D341Med (cell line): ENCODE measurements around the gene RMDN2.
"Not testable (repeated sequence)": the region's sequence is repeated elsewhere in the genome, so short reads cannot be mapped to it uniquely, and the experiment has no call there.

Experiments
- DNase-seq: peaks from one replicate; pipeline ENCODE4 v3.0.0; 2012; ENCODE audit warnings: low spot score

Gene RMDN2

DNA sequence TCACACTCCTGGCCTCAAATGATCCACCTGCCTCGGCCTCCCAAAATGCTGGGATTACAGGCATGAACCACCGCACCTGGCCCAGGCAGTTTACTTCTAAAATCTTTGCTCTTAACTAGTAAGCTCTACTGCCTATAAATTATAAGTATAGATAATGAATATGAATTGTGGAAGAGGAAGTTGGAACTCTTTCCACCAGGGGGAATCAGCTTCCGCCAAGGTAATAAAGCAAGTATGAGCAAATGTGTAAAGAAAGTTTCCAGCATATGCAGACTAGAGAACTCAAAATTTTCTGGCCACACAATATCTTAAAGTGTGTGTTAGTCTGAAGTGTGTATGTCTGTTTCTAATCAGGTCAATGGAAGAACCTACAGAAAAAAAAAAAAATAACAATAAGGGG, 68.1 kb downstream of the RMDN2 start:
- no peak for DNase-seq

DNA sequence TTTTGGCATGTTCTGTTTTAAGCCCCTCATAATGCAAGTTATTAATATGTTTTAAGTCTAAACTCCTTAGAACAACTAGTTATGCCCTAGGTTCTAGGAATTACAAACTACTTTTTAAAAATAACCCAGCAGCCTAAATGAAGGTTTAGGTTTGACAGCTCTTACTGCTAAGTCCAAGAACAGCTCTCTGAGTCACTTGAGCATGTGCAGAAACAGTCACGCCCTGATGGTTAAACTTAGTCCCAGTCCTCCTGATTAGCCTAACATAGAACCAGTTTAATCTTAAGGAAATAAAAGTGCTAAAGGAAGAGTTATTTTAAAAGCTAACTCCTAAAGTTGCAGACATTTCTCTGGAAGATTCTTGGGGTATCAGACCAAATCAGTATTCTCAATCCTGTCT, 72.5 kb downstream of the RMDN2 start:
- DNase-seq = no peak

DNA sequence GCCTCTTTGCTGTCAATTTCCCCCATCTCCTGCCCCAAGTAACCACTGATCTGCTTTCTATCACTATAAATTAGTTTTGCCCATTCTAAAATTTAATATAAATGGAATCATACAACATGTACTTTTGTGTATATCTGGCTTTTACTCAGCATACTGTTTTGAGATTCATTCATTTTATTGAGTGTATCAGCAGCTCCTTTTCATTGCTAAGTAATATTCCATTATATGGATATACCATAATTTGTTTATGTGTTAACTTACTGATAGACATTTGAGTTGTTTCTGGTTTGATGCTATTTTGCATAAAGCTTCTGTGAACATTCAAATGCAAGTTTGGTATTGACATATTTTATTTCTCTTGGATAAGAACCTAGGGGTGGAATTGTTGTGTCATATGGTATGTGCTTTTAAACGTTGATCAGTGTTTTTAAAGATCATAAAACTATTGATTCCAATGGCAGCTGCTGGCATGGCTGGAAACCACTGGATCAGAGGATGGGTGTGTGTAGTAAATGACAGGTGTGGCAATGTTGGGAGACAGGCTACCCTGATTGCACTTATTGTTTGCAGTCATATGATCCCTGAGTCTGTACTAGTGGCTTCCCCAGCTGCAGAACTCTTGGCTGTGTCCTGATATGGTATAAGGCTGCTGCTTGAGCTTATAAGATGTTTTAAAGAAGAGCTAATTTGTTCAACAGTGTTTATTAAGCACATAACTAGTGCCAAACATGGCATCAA, 75.6 kb downstream of the RMDN2 start:
- no peak for DNase-seq

DNA sequence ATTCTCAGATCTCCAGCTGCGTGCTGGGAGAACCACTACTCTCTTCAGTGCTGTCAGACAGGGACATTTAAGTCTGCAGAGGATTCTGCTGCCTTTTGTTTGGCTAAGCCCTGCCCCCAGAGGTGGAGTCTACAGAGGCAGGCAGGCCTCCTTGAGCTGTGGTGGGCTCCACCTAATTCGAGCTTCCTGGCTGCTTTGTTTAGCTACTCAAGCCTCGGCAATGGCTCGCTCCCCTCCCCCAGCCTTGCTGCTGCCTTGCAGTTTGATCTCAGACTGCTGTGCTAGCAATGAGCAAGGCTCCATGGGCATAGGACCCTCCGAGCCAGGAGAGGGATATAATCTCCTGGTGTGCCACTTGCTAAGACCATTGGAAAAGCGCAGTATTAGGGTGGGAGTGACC, 85.1 kb downstream of the RMDN2 start:
- DNase-seq = not testable (repeated sequence)

DNA sequence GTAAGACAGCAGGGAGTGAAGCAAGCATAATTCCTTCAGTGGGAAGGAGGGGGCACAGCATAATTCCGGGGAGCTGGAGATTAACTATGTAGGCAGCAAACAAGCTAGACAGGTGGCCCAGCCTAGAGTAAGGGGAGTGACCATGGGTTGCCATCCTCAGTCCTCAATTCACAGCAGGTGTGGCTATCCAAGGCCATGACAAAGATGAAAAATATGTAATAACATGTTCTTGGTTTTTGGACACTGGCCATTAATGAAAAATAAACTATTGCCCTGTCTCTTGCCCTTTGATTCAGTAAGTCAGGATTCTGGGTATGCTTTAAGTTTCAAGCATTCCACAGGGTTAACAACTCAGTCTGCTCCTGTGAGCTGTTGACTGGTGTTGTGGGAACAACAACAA, 85.9 kb downstream of the RMDN2 start:
- no peak for DNase-seq

DNA sequence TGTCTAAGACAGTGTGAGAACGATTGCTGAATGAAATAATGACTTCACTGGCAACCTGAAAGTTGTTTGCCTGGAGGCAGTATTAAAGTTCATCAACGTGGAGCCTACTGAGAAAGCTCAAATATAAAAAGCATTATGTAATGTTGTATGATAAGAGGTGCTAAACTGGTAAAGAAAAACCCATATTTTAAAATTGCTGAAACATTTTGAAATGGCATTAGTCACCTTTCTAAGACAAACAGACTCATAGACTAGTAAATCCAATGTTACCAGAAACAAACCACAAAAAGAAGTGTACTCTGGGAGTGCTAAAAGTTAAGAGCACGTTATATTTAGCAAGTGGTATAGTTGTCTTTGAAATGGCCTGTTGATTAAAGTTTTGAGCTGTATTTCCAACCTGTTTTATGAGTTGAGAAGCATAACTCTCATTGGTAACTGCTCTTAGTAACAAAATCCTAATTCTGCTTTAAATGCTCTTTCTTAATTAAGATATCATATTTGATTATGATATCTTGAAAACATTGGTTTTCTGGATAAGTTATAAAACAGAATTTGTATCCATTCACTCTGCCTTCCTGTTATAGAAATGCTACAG, 88.2 kb downstream of the RMDN2 start:
- DNase-seq = no peak

DNA sequence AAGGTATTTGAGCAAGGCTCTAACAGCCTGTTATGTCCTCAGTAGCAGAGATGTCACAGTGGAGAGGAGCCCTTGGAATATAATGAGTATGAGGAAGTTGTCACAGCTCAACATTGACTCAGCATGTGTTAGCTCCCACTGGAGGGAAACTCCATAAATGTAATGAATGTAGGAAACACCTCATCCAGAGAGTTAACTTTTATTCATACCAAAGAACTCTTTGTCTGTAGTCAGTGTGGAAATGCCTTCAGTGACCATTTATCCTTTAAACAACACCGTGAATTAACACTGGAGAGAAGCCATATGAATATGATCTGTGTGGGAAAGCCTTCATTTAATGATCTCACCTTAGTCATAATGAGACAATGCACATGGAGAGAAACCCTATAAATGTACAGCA, 91.1 kb downstream of the RMDN2 start:
- DNase-seq = no peak

DNA sequence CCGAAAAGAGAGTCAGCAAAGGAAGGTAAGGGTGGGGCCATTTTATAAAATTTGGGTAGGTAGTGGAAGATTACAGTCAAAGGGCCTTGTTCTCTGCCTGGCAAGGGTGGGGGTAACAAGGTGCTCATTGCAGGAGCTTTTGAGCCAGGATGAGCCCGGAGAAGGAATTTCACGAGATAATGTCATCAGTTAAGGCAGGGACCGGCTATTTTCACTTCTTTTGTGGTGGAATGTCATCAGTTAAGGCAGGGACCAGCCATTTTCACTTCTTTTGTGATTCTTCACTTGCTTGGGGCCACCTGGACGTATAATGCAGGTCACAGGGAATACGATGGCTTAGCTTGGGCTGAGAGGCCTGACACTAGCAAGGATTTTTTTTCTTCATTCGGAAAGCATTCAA, 92.7 kb downstream of the RMDN2 start:
- DNase-seq = no peak

DNA sequence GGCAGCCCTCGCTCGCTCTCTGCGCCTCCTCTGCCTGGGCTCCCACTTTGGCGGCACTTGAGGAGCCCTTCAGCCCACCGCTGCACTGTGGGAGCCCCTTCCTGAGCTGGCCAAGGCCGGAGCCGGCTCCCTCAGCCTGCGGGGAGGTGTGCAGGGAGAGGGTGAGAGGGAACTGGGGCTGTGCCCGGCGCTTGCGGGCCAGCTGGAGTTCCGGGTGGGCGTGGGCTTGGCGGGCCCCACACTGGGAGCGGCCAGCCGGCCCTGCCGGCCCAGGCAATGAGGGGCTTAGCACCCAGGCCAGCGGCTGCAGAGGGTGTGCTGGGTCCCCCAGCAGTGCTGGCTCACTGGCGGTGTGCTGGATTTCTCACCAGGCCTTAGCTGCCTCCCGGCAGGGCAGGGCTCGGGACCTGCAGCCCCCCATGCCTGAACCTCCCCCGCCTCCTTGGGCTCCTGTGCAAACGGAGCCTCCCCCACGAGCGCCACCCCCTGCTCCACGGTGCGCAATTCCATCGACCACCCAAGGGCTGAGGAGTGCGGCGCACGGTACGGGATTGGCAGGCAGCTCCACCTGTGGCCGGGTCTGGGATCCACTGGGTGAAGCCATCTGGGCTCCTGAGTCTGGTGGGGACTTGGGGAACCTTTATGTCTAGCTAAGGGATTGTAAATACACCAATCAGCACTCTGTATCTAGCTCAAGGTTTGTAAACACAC, 95.4 kb downstream of the RMDN2 start:
- not testable (repeated sequence) for DNase-seq

DNA sequence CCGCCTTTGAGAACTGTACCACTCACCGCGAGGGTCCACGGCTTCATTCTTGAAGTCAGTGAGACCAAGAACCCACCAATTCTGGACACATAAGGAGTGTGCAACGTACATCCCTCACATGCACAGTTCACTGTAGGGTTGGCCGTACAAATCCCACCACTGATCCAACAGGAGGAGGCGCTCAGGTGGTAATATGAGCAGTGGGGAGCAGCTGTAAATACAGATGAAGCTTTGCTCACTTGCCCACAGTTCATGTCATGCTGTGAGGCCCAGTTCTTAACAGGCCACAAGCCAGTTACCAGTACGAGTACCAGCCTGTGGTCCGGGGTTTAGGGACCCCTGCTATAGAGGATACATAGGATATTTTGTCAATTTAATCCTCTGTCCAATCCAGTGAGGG, 96.5 kb downstream of the RMDN2 start:
- no peak for DNase-seq

DNA sequence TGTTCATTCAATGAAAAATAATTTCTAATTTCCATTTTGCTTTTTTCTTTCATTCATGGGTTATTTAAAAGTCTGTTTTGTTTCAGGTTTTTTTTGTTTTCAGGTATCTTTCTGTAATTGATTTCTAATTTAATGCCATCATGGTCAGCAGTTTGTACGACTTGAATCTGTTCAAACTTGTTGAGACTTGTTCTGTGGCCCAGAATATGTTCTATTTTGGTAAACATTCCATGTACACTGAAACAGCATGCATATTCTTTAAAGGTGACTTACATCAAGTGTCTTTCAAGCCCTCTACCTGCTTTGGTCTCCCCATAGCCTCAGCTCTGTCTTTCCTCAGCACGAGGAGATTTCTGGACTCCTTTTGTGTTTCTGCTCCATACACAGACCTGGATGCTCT, 101.8 kb downstream of the RMDN2 start:
- no peak for DNase-seq

DNA sequence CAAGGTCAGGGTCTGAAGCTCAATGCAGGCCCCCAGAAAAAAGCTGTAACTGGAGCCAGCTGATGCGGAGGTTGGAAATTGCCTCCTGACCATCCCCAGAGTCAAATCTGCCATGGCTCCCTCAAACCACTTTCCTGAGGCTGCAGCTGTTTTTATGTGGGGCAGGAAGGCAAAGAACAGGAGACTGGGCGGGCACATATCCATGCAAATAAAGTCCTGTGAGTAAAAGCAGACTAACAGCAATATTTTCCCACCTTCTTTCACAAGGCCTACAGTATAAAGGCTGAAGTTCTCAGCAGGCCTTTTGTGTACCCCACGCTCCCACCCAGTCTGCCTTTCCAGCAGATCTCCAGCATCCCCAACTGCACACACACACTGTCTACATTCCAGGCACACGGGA, 103.7 kb downstream of the RMDN2 start:
- DNase-seq = no peak

DNA sequence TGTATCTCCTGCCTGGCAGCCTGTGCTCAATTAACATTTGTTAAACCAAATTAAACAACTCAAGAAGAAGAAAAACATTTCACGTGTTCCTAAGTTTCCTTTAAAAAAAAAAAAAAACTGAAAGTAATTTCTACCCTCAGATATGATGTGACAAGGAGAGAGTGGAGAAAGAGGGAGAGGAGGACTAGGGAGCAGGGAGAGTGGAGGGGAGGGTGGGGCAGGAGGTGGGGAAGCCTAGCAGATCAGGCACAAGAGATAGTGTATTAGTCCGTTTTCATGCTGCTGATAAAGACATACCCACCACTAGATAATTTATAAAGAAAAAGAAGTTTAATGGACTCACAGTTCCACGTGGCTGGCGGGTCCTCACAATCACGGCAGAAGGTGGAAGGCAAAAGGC, 104.4 kb downstream of the RMDN2 start:
- no peak for DNase-seq

DNA sequence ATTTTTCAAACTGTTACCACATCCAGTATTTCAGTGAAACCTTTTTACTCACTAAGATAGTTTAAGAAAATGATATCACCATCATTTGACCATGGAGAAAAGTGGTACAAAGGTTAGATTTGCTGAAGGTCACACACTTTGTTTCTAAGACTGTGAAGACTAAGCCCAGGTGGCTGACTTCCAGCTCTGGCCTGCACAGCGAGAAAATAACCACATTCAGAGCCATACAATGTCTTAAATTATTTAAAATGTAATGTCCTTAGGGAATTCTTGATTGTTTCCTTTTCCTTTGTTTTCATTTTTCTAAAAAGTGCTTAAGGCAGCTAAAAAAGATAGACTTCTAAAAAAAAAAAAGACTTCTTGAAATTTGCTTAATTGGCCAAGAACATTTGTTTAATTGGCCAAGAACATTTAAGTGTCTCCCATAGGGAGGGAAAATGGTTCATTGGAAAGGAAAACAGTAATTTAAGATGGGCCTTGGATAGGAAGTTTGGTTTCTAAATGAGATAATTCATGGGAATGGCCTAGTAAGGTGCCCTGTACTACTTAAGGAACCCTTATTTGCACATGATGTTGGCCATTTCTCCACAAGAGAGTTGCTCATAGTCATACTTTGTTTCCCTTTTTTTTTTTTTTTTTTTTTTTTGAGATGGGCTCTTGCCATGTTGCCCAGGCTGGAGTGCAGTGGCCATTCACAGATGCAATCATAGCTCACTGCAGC, 105.7 kb downstream of the RMDN2 start:
- no peak for DNase-seq

DNA sequence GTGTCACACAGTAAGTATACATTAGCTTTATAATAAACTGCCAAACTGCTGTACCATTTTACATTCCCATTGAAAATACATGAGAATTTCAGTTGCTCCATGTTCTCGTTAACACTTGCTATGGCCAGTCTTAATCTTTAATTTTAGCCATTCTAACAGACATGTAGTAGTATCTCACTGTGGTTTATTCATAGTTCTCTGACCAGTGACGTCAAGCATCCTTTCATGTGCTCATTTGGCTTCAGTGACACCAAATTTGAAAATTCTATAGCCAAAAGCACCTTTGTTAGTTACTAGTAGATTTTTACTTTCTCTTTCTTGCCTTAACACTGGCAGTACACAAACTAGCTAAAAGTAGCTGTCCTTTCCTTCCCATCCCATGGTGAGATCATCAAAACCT, 107.9 kb downstream of the RMDN2 start:
- DNase-seq = no peak

DNA sequence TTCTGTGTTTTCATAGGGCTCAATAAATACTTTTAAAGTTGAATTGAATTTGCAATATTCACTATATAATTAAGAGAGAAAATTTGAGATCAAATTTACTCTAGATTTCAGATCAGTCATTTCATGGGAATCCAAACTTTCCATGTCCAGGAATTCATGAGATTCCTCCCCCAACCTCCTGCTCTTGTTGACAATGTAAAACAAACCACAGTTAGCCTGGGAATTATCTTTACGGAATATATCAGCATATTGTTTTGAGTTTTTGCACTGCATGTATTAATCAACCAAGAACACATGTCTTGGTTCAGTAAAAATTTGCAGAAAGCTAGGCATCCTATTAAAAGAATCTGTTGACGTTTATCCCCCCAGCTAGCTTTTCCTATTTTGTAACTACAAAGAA, 108.6 kb downstream of the RMDN2 start:
- no peak for DNase-seq

DNA sequence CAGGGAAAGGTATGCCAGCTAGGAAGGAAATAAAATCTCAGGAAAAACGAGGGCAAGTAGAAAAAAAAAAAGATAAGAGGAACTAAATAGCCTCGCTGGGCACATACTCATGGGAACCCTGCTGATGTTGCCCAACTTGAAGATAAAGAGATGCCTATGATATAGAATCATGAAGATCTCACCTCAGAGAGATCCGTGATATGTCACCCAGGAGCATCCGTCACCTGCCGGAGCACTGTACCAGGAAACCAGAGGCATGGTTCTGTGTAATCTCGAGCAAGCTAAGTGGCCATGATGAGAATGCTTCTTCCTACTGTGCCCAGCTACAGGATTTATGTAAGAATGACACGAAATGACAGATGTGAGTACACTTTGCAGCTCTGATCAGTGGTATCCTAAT, 110.9 kb downstream of the RMDN2 start:
- no peak for DNase-seq

DNA sequence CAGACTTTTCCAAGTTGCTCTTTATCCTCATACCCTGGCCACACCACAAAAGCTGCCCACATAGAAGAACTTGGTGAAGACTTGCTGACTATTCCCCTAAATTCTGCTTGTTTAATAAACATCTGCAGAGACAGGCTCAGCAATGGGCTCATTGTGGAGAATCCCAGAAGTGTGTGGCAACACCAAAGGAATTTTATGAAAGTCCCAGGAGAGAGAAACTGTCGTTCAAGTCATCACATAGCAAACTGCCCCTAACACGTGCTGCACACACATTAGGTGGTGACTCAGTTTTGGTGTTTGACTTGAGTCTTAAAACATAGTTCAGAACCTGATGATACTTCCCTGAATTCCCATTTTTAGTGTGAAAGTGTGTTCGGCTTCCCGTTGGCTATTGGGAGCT, 112.2 kb downstream of the RMDN2 start:
- no peak for DNase-seq

DNA sequence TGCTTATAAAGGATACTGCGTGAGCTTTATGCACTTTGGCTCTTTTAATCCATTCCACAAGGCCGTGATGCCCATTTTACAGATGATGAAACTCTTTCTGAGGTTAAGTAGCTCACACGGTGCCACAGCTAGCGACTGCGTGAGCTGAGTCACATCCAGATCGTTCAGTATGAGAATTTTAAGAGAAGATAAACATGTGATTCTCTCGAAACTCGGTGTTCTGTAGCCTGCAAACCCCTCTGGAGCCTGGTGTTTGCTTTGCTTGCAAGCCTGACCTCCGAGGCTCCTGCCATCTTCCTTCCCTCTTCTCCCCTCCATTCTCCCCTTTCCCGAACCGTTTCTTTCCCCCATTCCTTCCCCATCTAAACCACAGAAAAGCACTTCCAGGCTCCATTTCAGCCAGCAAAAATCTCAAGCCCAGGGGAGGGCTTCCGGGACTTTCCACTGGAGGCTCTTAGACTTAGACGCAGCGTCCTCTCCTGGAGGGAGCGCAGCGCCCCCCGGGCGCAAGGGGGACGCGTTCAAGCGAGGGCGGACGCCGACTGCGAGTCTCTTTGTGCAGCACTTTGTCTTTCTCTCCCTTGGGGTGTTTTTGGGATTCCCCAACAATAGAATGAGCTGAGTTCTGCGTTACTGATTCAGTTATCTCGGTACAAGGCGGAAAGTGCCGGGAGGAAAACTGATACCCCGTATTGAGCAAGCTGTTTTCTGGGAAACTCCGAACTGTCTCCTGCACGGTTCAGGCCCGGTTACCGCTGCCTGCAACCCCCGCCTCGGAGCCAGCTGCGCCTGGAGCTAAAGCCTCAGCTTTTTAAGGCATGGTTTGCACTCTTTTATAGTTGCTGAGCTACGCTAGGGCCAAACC, 112.9 kb downstream of the RMDN2 start:
- DNase-seq = no peak

DNA sequence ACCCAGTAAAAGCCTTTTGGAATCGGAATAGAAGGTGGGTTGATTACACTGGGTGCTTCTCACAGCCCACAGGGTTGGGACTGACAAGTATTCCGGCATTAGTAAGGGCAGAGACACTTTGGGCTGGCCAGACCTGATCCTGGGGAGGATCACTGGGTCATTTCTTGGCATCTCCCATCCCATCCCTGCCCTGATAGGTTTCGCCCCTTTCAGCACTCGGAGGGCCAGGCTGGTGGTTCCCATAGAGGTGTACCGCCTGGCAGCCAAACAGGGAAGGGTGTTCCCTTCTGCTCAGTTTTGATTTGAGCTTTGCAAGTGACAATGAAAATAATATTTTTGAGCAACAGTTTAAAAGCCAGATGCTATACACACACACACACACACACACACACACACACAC, 113.6 kb downstream of the RMDN2 start:
- no peak for DNase-seq

DNA sequence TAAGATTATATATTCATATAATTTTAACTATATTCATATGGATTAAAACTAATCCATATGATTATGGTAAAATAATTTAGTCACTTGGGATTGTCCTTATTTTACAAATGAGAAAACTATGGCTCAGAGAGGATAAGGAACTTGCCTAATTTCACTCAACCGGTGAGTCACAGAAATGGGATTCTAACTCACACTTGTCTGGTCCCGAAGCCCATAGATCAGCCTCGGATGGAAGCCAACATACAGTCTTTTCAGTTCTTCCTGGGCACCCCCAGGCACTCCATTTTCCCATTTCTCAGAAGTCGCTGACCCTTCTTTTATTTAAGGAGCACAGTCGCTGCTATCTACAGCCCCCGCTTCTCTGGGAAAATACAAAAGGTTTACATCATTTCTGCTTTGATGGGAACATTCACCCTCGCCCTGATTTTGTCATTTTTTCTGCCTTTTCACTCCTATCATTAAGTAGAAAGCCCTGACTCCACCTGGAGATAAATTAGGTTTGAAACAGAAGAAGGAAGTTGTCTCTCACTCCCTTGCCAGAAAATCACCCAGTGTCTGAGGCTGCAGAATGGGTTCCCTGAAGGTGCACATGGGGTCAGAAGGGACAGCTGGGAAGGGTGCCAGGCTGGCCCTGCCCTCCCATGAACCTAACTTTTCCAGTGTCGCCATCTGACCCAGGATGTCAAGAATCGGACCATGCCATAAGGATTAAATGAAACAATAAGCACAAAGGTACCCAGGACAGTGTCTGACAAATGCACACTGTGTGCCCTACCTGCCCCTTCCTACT, 114.2 kb downstream of the RMDN2 start:
- DNase-seq = no peak
